Measurements from ENCODE around the gene PCBP2. TPM values are rescaled to one million over a fixed set of nuclear protein-coding genes. Genes with fewer than 3 reads are reported as not detected.

PCBP2 gene
- total and polyA plus RNA-seq, 2 donors (not counting 3 experiments of a cell fraction or from before 2014, with no cell fraction given), result 526 to 995 TPM

DNA sequence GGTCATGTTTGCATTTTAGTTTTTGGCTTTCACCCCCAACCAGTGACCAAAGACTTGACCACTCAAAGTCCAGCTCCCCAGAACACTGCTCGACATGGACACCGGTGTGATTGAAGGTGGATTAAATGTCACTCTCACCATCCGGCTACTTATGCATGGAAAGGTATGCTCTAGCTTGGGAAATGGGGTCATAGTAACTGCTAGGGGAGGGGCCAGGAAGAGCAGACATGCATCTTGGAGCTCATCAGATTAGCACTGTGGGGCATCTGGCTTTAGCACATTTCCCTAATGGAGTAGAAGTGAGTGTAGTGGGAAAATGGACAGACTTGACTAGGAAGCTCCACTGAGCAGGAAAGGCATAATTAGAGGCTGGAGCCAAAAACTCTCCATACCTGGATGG lies 2.8 kb downstream of the PCBP2 start:
- Histone ChIP-seq H3K4me1 (ENCODE audit: control insufficient read depth, extremely low read depth, insufficient read depth, low read length) (peaks cover 12% of the 10 kb centered on the region), H3K4me2 (ENCODE audit: insufficient read depth, low read length) (peak overlapping the region; percentile 100), H3K9me3 (replicated peaks; ENCODE audit: control insufficient read depth, insufficient read depth, low read length) (no peaks in the 10 kb centered on the region), H3K36me3 (ENCODE audit: control insufficient read depth in 2 of 2, extremely low read depth in 1 of 2, insufficient read depth in 2 of 2, low read length in 2 of 2) (peaks cover 25 to 36% of the 10 kb centered on the region in 2 experiments), H3K9ac (replicated peaks; ENCODE audit: extremely low read depth, insufficient read depth, low read length) (no peak overlapping the region), H3K4me3 (replicated peaks in 1 of 3; ENCODE audit: insufficient read depth in 1 of 3, low read depth in 1 of 3, low read length in 3 of 3) (peak overlapping the region in 1 of 3 experiments; percentile 100), H2AFZ (ENCODE audit: low read depth, low read length) (no peak overlapping the region), H4K20me1 (replicated peaks; ENCODE audit: control insufficient read depth, extremely low read depth, insufficient read depth, low read length) (peaks cover 16% of the 10 kb centered on the region), H3K9me1 (replicated peaks; ENCODE audit: control insufficient read depth, extremely low read depth, insufficient read depth, low read length) (no peaks in the 10 kb centered on the region), H3K27me3 (ENCODE audit: control insufficient read depth in 2 of 2, insufficient read depth in 2 of 2, low read length in 2 of 2) (no peaks in the 10 kb centered on the region), H3K27ac (ENCODE audit: insufficient read depth, low read depth, low read length) (no peak overlapping the region), H3K79me2 (ENCODE audit: control insufficient read depth, insufficient read depth, low read length) (peaks cover 71% of the 10 kb centered on the region)
- ChIA-PET POLR2A (interaction anchor here (0.7 kb wide), 1 partner anchor 27 kb away, joined by 4 read pairs; no protein-coding TSS in a partner anchor), CTCF (interaction anchor here (1.0 to 2.5 kb wide), 5 partner anchors 9 to 133 kb away, joined by 3 to 15 read pairs (median 3); partner anchors contain the start of gene AAAS)
- dilution Hi-C loops (cut with MboI; ENCODE audit: extremely low pct_ligation_motif_present, low sequenced_read_pairs), result no loop called here
- DNase-seq (ENCODE audit: low read depth, low spot score), result no peak
- FAIRE-seq, result no peak
- TF ChIP-seq GATA2 (IDR thresholded peaks at IDR 0.05; ENCODE audit: insufficient read depth, insufficient read length, low read depth, low read length), result no peak
- no peak for TF ChIP-seq POLR2A (IDR thresholded peaks at IDR 0.05; ENCODE audit: low read depth, low read length)
- TF ChIP-seq, protein P1, sequence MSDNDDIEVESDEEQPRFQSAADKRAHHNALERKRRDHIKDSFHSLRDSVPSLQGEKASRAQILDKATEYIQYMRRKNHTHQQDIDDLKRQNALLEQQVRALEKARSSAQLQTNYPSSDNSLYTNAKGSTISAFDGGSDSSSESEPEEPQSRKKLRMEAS (IDR thresholded peaks at IDR 0.05; ENCODE audit: insufficient read depth, insufficient read length), result no peak
- TF ChIP-seq POLR2AphosphoS5 (IDR thresholded peaks at IDR 0.05; ENCODE audit: insufficient read depth, low read depth, low read length), result no peak
- TF ChIP-seq JUN (IDR thresholded peaks at IDR 0.05; ENCODE audit: borderline replicate concordance, insufficient read depth, insufficient read length, low read depth), result no peak
- no peak for TF ChIP-seq FOS (IDR thresholded peaks at IDR 0.05; ENCODE audit: borderline replicate concordance, insufficient read depth, low read length)
- TF ChIP-seq, protein P2, sequence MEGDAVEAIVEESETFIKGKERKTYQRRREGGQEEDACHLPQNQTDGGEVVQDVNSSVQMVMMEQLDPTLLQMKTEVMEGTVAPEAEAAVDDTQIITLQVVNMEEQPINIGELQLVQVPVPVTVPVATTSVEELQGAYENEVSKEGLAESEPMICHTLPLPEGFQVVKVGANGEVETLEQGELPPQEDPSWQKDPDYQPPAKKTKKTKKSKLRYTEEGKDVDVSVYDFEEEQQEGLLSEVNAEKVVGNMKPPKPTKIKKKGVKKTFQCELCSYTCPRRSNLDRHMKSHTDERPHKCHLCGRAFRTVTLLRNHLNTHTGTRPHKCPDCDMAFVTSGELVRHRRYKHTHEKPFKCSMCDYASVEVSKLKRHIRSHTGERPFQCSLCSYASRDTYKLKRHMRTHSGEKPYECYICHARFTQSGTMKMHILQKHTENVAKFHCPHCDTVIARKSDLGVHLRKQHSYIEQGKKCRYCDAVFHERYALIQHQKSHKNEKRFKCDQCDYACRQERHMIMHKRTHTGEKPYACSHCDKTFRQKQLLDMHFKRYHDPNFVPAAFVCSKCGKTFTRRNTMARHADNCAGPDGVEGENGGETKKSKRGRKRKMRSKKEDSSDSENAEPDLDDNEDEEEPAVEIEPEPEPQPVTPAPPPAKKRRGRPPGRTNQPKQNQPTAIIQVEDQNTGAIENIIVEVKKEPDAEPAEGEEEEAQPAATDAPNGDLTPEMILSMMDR (IDR thresholded peaks at IDR 0.05; ENCODE audit: extremely low read depth in 1 of 2, insufficient read depth in 1 of 2, low read depth in 1 of 2, low read length in 2 of 2), result no peak
- no TSS peak for BruUV-seq (replicated peaks)
- intact Hi-C loops (cut with micrococcal nuclease), result loop anchor here (5.0 kb wide), 1 partner anchor 223 kb away; the partner anchor contains the start of gene ATP5MC2

Data from endothelial cell of umbilical vein (primary cell).